Ishikawa (cell line): ENCODE results near the gene HTRA2.

Experiments used
- CEBPB ChIP-seq: IDR thresholded peaks from 2 replicates; pipeline ENCODE4 v1.6.1; 2012
- CREB1 ChIP-seq: IDR thresholded peaks from 2 replicates; pipeline ENCODE4 v1.6.1; 2012; ENCODE audit warnings: low read depth
- EGR1 ChIP-seq: IDR thresholded peaks from 2 replicates; pipeline ENCODE4 v1.6.1; 2012
- EP300 ChIP-seq: IDR thresholded peaks from 2 replicates; pipeline ENCODE4 v1.6.1; 2012; ENCODE audit warnings: borderline replicate concordance
- FOXM1 ChIP-seq: IDR thresholded peaks from 2 replicates; pipeline ENCODE4 v1.6.1; 2012; ENCODE audit warnings: low read depth, borderline replicate concordance
- NFIC ChIP-seq: IDR thresholded peaks from 2 replicates; pipeline ENCODE4 v1.6.1; 2012
- RAD21 ChIP-seq: IDR thresholded peaks from 2 replicates; pipeline ENCODE4 v1.6.1; 2012; ENCODE audit warnings: low read depth
- TAF1 ChIP-seq: IDR thresholded peaks from 2 replicates; pipeline ENCODE4 v1.6.1; 2012; ENCODE audit warnings: low read depth, mild to moderate bottlenecking
- TCF12 ChIP-seq: IDR thresholded peaks from 2 replicates; pipeline ENCODE4 v1.6.1; 2012; ENCODE audit warnings: low read depth
- TEAD4 ChIP-seq: IDR thresholded peaks from 2 replicates; pipeline ENCODE4 v1.6.1; 2012
- YY1 ChIP-seq: IDR thresholded peaks from 2 replicates; pipeline ENCODE4 v1.6.1; 2012; ENCODE audit warnings: low read depth
- ZBTB7A ChIP-seq: IDR thresholded peaks from 2 replicates; pipeline ENCODE4 v1.6.1; 2012; ENCODE audit warnings: low read depth
- TF ChIP-seq, protein P1 (sequence below): IDR thresholded peaks from 2 replicates; pipeline ENCODE4 v1.6.1; 2012
- TF ChIP-seq, protein P2 (sequence below): IDR thresholded peaks from 2 replicates; pipeline ENCODE4 v1.6.1; 2012; ENCODE audit warnings: low read depth, mild to moderate bottlenecking
- TF ChIP-seq, protein P3 (sequence below): IDR thresholded peaks from 2 replicates; pipeline ENCODE4 v1.6.1; 2012

HTRA2 gene

DNA sequence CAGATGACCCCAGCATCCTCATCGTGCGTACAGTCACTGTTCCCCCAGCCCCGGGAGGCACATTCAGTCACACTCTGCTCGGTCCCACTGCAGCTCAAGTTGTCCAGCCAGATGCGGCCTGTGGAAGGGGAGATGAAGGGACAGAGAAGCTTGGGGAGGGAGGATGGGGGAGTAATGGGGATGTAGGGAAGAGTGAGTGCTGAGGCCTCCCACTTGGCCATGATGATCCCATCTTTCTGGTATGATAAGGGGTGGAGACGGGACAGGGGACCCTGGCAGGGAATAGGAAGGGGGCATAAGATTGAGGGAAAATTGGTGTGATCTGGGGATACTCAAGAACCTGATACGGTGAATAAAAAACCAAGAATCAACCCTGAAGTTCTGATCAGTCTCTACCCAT lies 20.5 kb downstream of the HTRA2 start:
- TF ChIP-seq, protein P1, sequence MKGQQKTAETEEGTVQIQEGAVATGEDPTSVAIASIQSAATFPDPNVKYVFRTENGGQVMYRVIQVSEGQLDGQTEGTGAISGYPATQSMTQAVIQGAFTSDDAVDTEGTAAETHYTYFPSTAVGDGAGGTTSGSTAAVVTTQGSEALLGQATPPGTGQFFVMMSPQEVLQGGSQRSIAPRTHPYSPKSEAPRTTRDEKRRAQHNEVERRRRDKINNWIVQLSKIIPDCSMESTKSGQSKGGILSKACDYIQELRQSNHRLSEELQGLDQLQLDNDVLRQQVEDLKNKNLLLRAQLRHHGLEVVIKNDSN = no peak
- no peak for TF ChIP-seq CREB1
- no peak for TF ChIP-seq ZBTB7A
- no peak for TF ChIP-seq EGR1
- no peak for TF ChIP-seq NFIC
- TF ChIP-seq TAF1 = no peak
- TF ChIP-seq TEAD4 = no peak
- no peak for TF ChIP-seq YY1
- no peak for TF ChIP-seq CEBPB
- TF ChIP-seq TCF12 = no peak
- TF ChIP-seq, protein P2, sequence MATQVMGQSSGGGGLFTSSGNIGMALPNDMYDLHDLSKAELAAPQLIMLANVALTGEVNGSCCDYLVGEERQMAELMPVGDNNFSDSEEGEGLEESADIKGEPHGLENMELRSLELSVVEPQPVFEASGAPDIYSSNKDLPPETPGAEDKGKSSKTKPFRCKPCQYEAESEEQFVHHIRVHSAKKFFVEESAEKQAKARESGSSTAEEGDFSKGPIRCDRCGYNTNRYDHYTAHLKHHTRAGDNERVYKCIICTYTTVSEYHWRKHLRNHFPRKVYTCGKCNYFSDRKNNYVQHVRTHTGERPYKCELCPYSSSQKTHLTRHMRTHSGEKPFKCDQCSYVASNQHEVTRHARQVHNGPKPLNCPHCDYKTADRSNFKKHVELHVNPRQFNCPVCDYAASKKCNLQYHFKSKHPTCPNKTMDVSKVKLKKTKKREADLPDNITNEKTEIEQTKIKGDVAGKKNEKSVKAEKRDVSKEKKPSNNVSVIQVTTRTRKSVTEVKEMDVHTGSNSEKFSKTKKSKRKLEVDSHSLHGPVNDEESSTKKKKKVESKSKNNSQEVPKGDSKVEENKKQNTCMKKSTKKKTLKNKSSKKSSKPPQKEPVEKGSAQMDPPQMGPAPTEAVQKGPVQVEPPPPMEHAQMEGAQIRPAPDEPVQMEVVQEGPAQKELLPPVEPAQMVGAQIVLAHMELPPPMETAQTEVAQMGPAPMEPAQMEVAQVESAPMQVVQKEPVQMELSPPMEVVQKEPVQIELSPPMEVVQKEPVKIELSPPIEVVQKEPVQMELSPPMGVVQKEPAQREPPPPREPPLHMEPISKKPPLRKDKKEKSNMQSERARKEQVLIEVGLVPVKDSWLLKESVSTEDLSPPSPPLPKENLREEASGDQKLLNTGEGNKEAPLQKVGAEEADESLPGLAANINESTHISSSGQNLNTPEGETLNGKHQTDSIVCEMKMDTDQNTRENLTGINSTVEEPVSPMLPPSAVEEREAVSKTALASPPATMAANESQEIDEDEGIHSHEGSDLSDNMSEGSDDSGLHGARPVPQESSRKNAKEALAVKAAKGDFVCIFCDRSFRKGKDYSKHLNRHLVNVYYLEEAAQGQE = no peak
- no peak for TF ChIP-seq RAD21
- TF ChIP-seq FOXM1 = no peak
- TF ChIP-seq, protein P3, sequence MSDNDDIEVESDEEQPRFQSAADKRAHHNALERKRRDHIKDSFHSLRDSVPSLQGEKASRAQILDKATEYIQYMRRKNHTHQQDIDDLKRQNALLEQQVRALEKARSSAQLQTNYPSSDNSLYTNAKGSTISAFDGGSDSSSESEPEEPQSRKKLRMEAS = no peak
- no peak for TF ChIP-seq EP300

DNA sequence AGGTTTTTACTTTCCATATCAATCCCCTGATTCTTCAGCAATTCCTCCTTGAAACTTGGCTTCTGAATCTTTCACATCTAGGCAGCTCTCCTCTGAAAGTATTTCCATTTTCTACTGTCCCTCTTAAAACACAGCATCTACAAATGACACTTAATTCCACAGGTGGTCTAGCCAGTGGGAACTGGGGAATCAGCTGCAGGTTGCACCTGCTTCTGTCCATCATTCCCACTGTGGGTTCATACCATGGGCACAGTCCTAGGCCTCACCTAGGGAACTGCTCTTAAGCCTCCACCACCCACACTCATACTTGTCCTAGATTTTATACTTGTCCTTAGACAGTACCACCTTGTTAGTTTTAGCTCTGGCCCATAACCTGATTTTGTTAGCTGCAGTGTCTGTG lies 21.8 kb downstream of the HTRA2 start:
- no peak for TF ChIP-seq CREB1
- TF ChIP-seq YY1 = no peak
- TF ChIP-seq RAD21 = no peak
- TF ChIP-seq TEAD4 = no peak
- TF ChIP-seq TAF1 = no peak
- TF ChIP-seq EP300 = no peak
- no peak for TF ChIP-seq FOXM1
- TF ChIP-seq, protein P2 = no peak
- no peak for TF ChIP-seq CEBPB
- no peak for TF ChIP-seq NFIC
- TF ChIP-seq, protein P3 = no peak
- TF ChIP-seq ZBTB7A = no peak
- TF ChIP-seq, protein P1 = no peak
- TF ChIP-seq TCF12 = no peak
- TF ChIP-seq EGR1 = no peak

DNA sequence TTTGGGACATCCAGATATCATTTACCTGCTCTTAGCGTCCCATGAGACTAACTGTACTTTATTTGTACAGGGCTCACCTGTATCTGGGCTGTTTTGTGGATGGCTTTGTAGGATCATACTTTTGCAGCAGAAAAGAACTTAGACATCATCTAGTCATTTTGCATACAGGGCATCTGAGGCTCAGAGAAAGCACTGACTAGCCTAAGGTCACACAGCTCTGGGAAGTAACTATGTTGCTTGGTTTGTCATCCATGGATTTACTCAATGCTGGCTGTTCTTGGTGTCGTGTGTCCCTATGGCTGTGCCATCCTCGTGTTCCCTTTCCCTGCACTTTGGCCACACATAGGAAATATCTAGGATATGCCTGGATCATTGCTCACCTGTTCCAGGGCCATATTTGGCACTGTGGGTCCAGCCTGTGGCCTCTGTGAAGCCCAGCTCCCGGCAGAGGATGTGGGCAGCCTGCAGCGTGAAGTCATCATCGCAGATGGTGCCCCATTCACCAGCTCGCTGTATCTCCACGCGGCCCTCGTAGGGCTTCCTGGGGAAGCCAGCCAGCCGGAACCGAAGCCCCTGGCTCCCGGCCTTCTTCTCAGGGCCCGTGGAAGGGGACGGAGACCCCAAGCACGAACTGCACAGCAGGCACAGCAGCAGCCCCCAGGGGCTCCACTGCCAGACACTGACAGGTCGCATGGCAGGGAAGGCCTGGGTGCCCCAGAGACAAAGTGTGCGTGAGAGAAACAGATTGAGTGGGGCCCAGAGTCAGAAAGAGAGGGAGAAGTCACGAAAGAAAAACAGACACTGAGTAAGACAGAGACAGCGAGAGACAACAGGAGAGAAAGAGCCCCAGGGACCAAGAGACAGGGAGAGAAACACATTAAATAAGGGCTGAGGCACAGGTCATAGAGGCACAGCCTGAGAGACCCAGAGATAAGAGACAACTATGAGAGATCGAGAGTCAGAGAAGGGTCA lies 22.5 kb downstream of the HTRA2 start:
- TF ChIP-seq TEAD4 = no peak
- TF ChIP-seq YY1 = no peak
- TF ChIP-seq TAF1 = no peak
- TF ChIP-seq, protein P2 = no peak
